H1 (cell line): ENCODE results near the gene PGBD4. TPM values are rescaled to one million over a fixed set of nuclear protein-coding genes. Genes with fewer than 3 reads are reported as not detected.

ENCODE experiments used
- CTCF ChIA-PET: fragments of 300-600 bp; sonication (Branson Sonifier 250); formaldehyde crosslinking; loops from one replicate; lab custom pipeline; 2021; ENCODE audit not compliant: partially characterized antibody; lab: Charles Lee
- POLR2A ChIA-PET: fragments of 300-600 bp; sonication (Branson Sonifier 250); formaldehyde crosslinking; loops from one replicate; lab custom pipeline; 2021; ENCODE audit warnings: inconsistent platforms; ENCODE audit not compliant: partially characterized antibody; lab: Charles Lee
- DNase-seq, 2 experiments: peaks; one replicate each; pipeline versions ENCODE4 v3.0.0 to v3.0.0-alpha.2; 2010 to 2022; ENCODE audit warnings: low spot score in 2 of 2, low read depth in 1 of 2, mixed read lengths in 1 of 2
- FAIRE-seq: peaks from 2 replicates; lab custom pipeline; 2011; peaks lifted over from hg19 to GRCh38; lab: Jason Lieb, UNC
- H2AFZ ChIP-seq: 2 replicates; pipeline ENCODE4 v1.8.1; 2012; ENCODE audit warnings: low read length, inconsistent platforms
- H2AK5ac ChIP-seq: 2 replicates; pipeline ENCODE4 v1.6.1; 2013; ENCODE audit warnings: low read depth, low read length
- H2BK120ac ChIP-seq: replicated peaks from 2 replicates; pipeline ENCODE3; 2013; ENCODE audit warnings: low read depth, low read length, inconsistent platforms
- H2BK12ac ChIP-seq: 2 replicates; pipeline ENCODE4 v1.6.1; 2013; ENCODE audit warnings: low read depth, low read length
- H2BK15ac ChIP-seq: 2 replicates; pipeline ENCODE4 v1.6.1; 2013; ENCODE audit warnings: low read length
- H2BK20ac ChIP-seq: 2 replicates; pipeline ENCODE4 v1.6.1; 2013; ENCODE audit warnings: low read length
- H2BK5ac ChIP-seq: 2 replicates; pipeline ENCODE4 v1.6.1; 2013; ENCODE audit warnings: low read depth, low read length
- H3K14ac ChIP-seq: 2 replicates; pipeline ENCODE4 v1.6.1; 2013; ENCODE audit warnings: inconsistent platforms; ENCODE audit not compliant: insufficient read length
- H3K18ac ChIP-seq: 2 replicates; pipeline ENCODE4 v1.6.1; 2013; ENCODE audit warnings: low read length; ENCODE audit errors: extremely low read depth
- H3K23ac ChIP-seq: 2 replicates; pipeline ENCODE4 v1.6.1; 2013; ENCODE audit warnings: inconsistent platforms; ENCODE audit not compliant: insufficient read length
- H3K23me2 ChIP-seq: 2 replicates; pipeline ENCODE4 v1.6.1; 2013; ENCODE audit warnings: low read depth, low read length
- H3K27ac ChIP-seq: 2 replicates; pipeline ENCODE4 v1.6.1; 2011; ENCODE audit warnings: low read depth, low read length, inconsistent platforms
- H3K27me3 ChIP-seq, 4 experiments: replicated peaks in 1 of 4; 1 replicate in 1 of 4; 2 replicates in 3 of 4; pipeline versions ENCODE4 v1.6.1 to v1.8.1; 2011 to 2013; ENCODE audit warnings: low read length in 3 of 4, mild to moderate bottlenecking in 3 of 4, inconsistent platforms in 2 of 4, mixed read lengths in 2 of 4, moderate library complexity in 1 of 4; ENCODE audit not compliant: control insufficient read depth in 3 of 4, insufficient read depth in 3 of 4; ENCODE audit errors: extremely low read depth in 1 of 4
- H3K36me3 ChIP-seq, 4 experiments: 2 replicates each; pipeline versions ENCODE4 v1.6.1 to v1.8.1; 2011 to 2013; ENCODE audit warnings: mild to moderate bottlenecking in 4 of 4, low read length in 3 of 4, moderate library complexity in 2 of 4, control low read depth in 1 of 4, inconsistent platforms in 1 of 4; ENCODE audit not compliant: insufficient read depth in 4 of 4, control insufficient read depth in 2 of 4
- H3K4ac ChIP-seq: replicated peaks from 2 replicates; pipeline ENCODE3; 2013; ENCODE audit warnings: low read length, low read depth, mixed read lengths, inconsistent platforms; ENCODE audit not compliant: insufficient read length
- H3K4me1 ChIP-seq, 4 experiments: replicated peaks in 1 of 4; 1 replicate in 1 of 4; 2 replicates in 3 of 4; pipeline versions ENCODE4 v1.6.1 to v1.8.1; 2011 to 2013; ENCODE audit warnings: low read length in 3 of 4, inconsistent platforms in 2 of 4, mixed read lengths in 1 of 4; ENCODE audit not compliant: insufficient read depth in 4 of 4, control insufficient read depth in 3 of 4
- H3K4me2 ChIP-seq, 2 experiments: 2 replicates each; pipeline versions ENCODE4 v1.6.1 to v1.8.1; 2011 to 2013; ENCODE audit warnings: low read depth in 2 of 2, low read length in 2 of 2, control low read depth in 1 of 2, inconsistent platforms in 1 of 2, mild to moderate bottlenecking in 1 of 2; ENCODE audit not compliant: insufficient read depth in 1 of 2
- H3K4me3 ChIP-seq, 4 experiments: fragments of 200-600, 300-600 bp in 1 of 4; sonication (generic), shearing (Covaris generic), sonication (Bioruptor Twin) in 1 of 4; 2 replicates each; pipeline versions ENCODE4 v1.5.1 to v1.8.1; 2011 to 2016; ENCODE audit warnings: low read length in 4 of 4, low read depth in 3 of 4, control low read depth in 2 of 4, inconsistent platforms in 2 of 4, mild to moderate bottlenecking in 2 of 4, mixed read lengths in 1 of 4, moderate library complexity in 1 of 4; ENCODE audit not compliant: insufficient read depth in 2 of 4; ENCODE audit errors: extremely low read depth in 1 of 4
- H3K56ac ChIP-seq: replicated peaks from 2 replicates; pipeline ENCODE3; 2013; ENCODE audit warnings: low read depth, mild to moderate bottlenecking, mixed read lengths, low read length, inconsistent platforms; ENCODE audit not compliant: insufficient read length
- H3K79me1 ChIP-seq: 2 replicates; pipeline ENCODE4 v1.6.1; 2013; ENCODE audit warnings: low read depth, low read length, control low read depth
- H3K79me2 ChIP-seq, 2 experiments: 2 replicates each; pipeline versions ENCODE4 v1.6.1 to v1.8.1; 2012 to 2013; ENCODE audit warnings: low read length in 2 of 2, mild to moderate bottlenecking in 2 of 2, inconsistent platforms in 1 of 2; ENCODE audit not compliant: insufficient read depth in 2 of 2, control insufficient read depth in 1 of 2
- H3K9ac ChIP-seq, 4 experiments: replicated peaks in 1 of 4; 1 replicate in 1 of 4; 2 replicates in 3 of 4; pipeline versions ENCODE4 v1.6.1 to v1.8.1; 2011 to 2013; ENCODE audit warnings: low read depth in 3 of 4, low read length in 3 of 4, control low read depth in 2 of 4, mild to moderate bottlenecking in 2 of 4, moderate library complexity in 2 of 4, inconsistent platforms in 1 of 4; ENCODE audit errors: extremely low read depth in 1 of 4
- H3K9me3 ChIP-seq, 2 experiments: 2 replicates each; pipeline versions ENCODE4 v1.6.1 to v1.8.1; 2012 to 2013; ENCODE audit warnings: mild to moderate bottlenecking in 2 of 2, moderate library complexity in 2 of 2, control low read depth in 1 of 2, inconsistent platforms in 1 of 2, low read depth in 1 of 2, low read length in 1 of 2, mixed read lengths in 1 of 2; ENCODE audit not compliant: insufficient read depth in 2 of 2
- H4K20me1 ChIP-seq, 2 experiments: replicated peaks in 1 of 2; 2 replicates each; pipeline versions ENCODE3 to v1.8.1; 2011 to 2013; ENCODE audit warnings: inconsistent platforms in 2 of 2, low read length in 2 of 2, mild to moderate bottlenecking in 1 of 2; ENCODE audit not compliant: insufficient read depth in 2 of 2, control insufficient read depth in 1 of 2
- H4K5ac ChIP-seq: 2 replicates; pipeline ENCODE4 v1.6.1; 2013; ENCODE audit warnings: low read length, low read depth, mixed read lengths, inconsistent platforms; ENCODE audit not compliant: insufficient read length
- H4K8ac ChIP-seq: 2 replicates; pipeline ENCODE4 v1.8.0; 2013; ENCODE audit warnings: mild to moderate bottlenecking, moderate library complexity, low read length, inconsistent platforms; ENCODE audit not compliant: insufficient read depth; ENCODE audit errors: extremely low read depth
- H4K91ac ChIP-seq: replicated peaks from 2 replicates; pipeline ENCODE3; 2013; ENCODE audit warnings: low read length, mixed read lengths, inconsistent platforms; ENCODE audit not compliant: insufficient read length
- ASH2L ChIP-seq: fragments of 200-600, 300-600 bp; sonication (generic); IDR thresholded peaks from one replicate; pipeline ENCODE4 v1.7.1; 2017; ENCODE audit warnings: low read length
- ATF3 ChIP-seq: IDR thresholded peaks from 2 replicates; pipeline ENCODE4 v1.6.1; 2011; ENCODE audit warnings: low read depth, mild to moderate bottlenecking, low read length; ENCODE audit not compliant: insufficient read depth
- CEBPB ChIP-seq: IDR thresholded peaks from 2 replicates; pipeline ENCODE4 v1.6.1; 2012; ENCODE audit warnings: low read depth, low read length
- EP300 ChIP-seq, 2 experiments: IDR thresholded peaks; 1 replicate in 1 of 2; 2 replicates in 1 of 2; pipeline ENCODE4 v1.6.1; 2011 to 2012; ENCODE audit warnings: low read depth in 2 of 2, low read length in 2 of 2, mild to moderate bottlenecking in 2 of 2, borderline replicate concordance in 1 of 2, inconsistent platforms in 1 of 2, moderate library complexity in 1 of 2
- EZH2 ChIP-seq: fragments of 200-600 bp; sonication (generic); IDR thresholded peaks from 2 replicates; pipeline ENCODE4 v1.7.1; 2012; ENCODE audit warnings: low read depth, mild to moderate bottlenecking, moderate library complexity, low read length, inconsistent platforms; ENCODE audit not compliant: severe bottlenecking
- FOSL1 ChIP-seq: IDR thresholded peaks from 2 replicates; pipeline ENCODE4 v1.6.1; 2011; ENCODE audit warnings: mild to moderate bottlenecking, low read depth, low read length, moderate library complexity; ENCODE audit not compliant: insufficient read depth
- GABPA ChIP-seq: IDR thresholded peaks from 2 replicates; pipeline ENCODE4 v1.6.1; 2011; ENCODE audit warnings: mild to moderate bottlenecking, low read length, moderate library complexity, borderline replicate concordance; ENCODE audit not compliant: insufficient read depth
- POU5F1 ChIP-seq: IDR thresholded peaks from 2 replicates; pipeline ENCODE4 v1.6.1; 2011; ENCODE audit warnings: low read depth, mild to moderate bottlenecking, low read length, moderate library complexity
- SP1 ChIP-seq: IDR thresholded peaks from 2 replicates; pipeline ENCODE4 v1.6.1; 2011; ENCODE audit warnings: low read depth, low read length
- TBP ChIP-seq: IDR thresholded peaks from 2 replicates; pipeline ENCODE4 v1.6.1; 2011; ENCODE audit warnings: low read depth, low read length, improper control_type of control experiment
- TCF12 ChIP-seq: IDR thresholded peaks from 2 replicates; pipeline ENCODE4 v1.6.1; 2011; ENCODE audit warnings: low read depth, mild to moderate bottlenecking, low read length
- YY1 ChIP-seq: IDR thresholded peaks from 2 replicates; pipeline ENCODE4 v1.6.1; 2011; ENCODE audit warnings: low read depth, mild to moderate bottlenecking, low read length
- WGBS, 2 experiments: shearing (Covaris generic) in 1 of 2; methylation state at CpG; one replicate each; pipeline versions ENCODE4 v1.1.6 to v1.1.7; 2013 to 2015; ENCODE audit warnings: low lambda C conversion rate in 2 of 2, mixed read lengths in 2 of 2, inconsistent platforms in 1 of 2, low coverage in 1 of 2, missing lambda C conversion rate in 1 of 2; ENCODE audit not compliant: insufficient replicate concordance in 2 of 2, insufficient coverage in 1 of 2, insufficient read length in 1 of 2; ENCODE audit errors: extremely low coverage in 1 of 2, missing lambda C conversion rate in 1 of 2; 5-methylcytosine and 5-hydroxymethylcytosine counted together
- polyA plus RNA-seq, 7 experiments: library from polyadenylated mRNA; depleted of rRNA in 3 of 7; stranded (reverse) in 5 of 7; unstranded in 2 of 7; fragments of >200 nt in 5 of 7; fragments of 200-250 nt in 2 of 7; gene quantifications; 1 replicate in 5 of 7; 2 replicates in 1 of 7; 4 replicates in 1 of 7; pipeline versions ENCODE4 v1.2.1 to v1.2.3, GENCODE V29; 2011 to 2013; ENCODE audit warnings: missing spikeins in 2 of 7, mixed read lengths in 2 of 7
- total RNA-seq: library from RNA; stranded (reverse); fragmentation: NEBNext Ultra II Directional; extraction: Animal tissue kit (Norgen Biotek cat#: 25700); gene quantifications from 2 replicates; pipeline ENCODE4 v1.2.1, GENCODE V29; 2021
- TF ChIP-seq, protein P1 (sequence below): IDR thresholded peaks from 2 replicates; pipeline ENCODE4 v1.6.1; 2011; ENCODE audit warnings: low read length, improper control_type of control experiment

Gene PGBD4
- total and polyA plus RNA-seq, 2 of the 8 experiments (the other 6 are each of a cell fraction or from before 2014, with no cell fraction given), result 0.68 to 0.76 TPM

- ChIA-PET CTCF (interaction anchor here (0.9 to 1.7 kb wide), 4 partner anchors 19 to 129 kb away, joined by 4 to 5 read pairs (median 4); no protein-coding TSS in a partner anchor), POLR2A (interaction anchor here (0.7 kb wide), 1 partner anchor 11 kb away, joined by 3 read pairs; no protein-coding TSS in a partner anchor)
- no peak overlapping the region for H4K8ac ChIP-seq
- H2BK120ac ChIP-seq, result no peak overlapping the region
- DNase-seq (no peak), FAIRE-seq (no peak)
- no peak overlapping the region for H3K14ac ChIP-seq
- H4K20me1 ChIP-seq, result no peaks in the 10 kb centered on the region
- H4K5ac ChIP-seq, result no peak overlapping the region
- H3K23ac ChIP-seq, result no peak overlapping the region
- H3K23me2 ChIP-seq, result no peaks in the 10 kb centered on the region
- H2BK5ac ChIP-seq, result no peak overlapping the region
- no peak overlapping the region for H2AFZ ChIP-seq
- H4K91ac ChIP-seq, result no peak overlapping the region
- H3K4me1 ChIP-seq, result no peaks in the 10 kb centered on the region; a peak in 1 of 7 replicates
- H3K27ac ChIP-seq, result no peak overlapping the region
- no peaks in the 10 kb centered on the region for H3K27me3 ChIP-seq
- H3K79me2 ChIP-seq, result no peaks in the 10 kb centered on the region
- no peak overlapping the region for H3K4me3 ChIP-seq
- H2AK5ac ChIP-seq, result no peak overlapping the region
- H2BK12ac ChIP-seq, result no peak overlapping the region
- no peaks in the 10 kb centered on the region for H3K79me1 ChIP-seq
- no peak overlapping the region for H3K4me2 ChIP-seq
- H3K9me3 ChIP-seq, result no peaks in the 10 kb centered on the region
- WGBS, 2 experiments, result 55% methylated on average over 2 of the region's 2 CpGs; no CpG with 5 or more reads in 1 of the 2 experiments
- H2BK15ac ChIP-seq, result no peak overlapping the region
- no peak overlapping the region for H3K56ac ChIP-seq
- no peak overlapping the region for H3K9ac ChIP-seq
- H3K4ac ChIP-seq, result no peak overlapping the region
- no peak overlapping the region for H3K18ac ChIP-seq
- no peaks in the 10 kb centered on the region for H3K36me3 ChIP-seq
- H2BK20ac ChIP-seq, result no peak overlapping the region
- TF ChIP-seq ASH2L (no peak), TBP (no peak), GABPA (no peak), EP300 (IDR thresholded peaks at IDR 0.05; ENCODE audit: borderline replicate concordance in 1 of 2, low read depth in 2 of 2, low read length in 2 of 2) (no peak), POU5F1 (no peak), CEBPB (no peak), FOSL1 (no peak), EZH2 (no peak), SP1 (no peak), YY1 (no peak), ATF3 (no peak), TCF12 (no peak)
- TF ChIP-seq, protein P1, sequence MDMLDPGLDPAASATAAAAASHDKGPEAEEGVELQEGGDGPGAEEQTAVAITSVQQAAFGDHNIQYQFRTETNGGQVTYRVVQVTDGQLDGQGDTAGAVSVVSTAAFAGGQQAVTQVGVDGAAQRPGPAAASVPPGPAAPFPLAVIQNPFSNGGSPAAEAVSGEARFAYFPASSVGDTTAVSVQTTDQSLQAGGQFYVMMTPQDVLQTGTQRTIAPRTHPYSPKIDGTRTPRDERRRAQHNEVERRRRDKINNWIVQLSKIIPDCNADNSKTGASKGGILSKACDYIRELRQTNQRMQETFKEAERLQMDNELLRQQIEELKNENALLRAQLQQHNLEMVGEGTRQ, result no peak
These were observed 12.3 kb downstream of the PGBD4 start for GRCh38 chr15:34114215-34114614.
